ENCODE measurements around the gene PLA2G4B.

PLA2G4B gene

DNA sequence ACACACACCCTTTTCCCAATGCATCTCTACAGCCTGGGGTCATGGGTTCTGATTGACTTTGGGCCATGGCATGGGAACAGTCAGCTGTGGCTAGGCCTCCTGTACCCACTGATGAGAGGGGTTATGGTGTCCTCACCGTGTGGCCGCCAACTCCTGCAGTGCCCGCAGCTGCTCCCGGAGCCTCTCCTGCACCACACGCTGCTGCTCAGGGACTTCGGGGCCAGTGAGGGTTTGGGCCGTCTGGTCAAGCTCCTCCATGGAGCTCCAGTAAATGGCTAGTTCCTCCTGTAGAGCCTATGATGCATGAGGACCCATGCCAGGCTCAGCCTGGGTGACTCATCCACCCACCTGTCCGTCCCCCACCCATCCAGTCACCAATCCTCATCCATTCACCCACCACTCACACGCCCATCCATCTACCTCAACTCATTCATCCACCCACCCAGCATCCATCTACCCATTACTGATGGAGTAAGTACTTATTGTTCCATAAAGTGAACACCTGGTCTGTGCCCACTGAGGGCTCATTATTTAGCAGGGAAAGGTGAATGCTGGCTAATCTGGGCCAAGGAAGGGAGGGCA, 33.6 kb downstream of the PLA2G4B start:
- DNase-seq = no peak

DNA sequence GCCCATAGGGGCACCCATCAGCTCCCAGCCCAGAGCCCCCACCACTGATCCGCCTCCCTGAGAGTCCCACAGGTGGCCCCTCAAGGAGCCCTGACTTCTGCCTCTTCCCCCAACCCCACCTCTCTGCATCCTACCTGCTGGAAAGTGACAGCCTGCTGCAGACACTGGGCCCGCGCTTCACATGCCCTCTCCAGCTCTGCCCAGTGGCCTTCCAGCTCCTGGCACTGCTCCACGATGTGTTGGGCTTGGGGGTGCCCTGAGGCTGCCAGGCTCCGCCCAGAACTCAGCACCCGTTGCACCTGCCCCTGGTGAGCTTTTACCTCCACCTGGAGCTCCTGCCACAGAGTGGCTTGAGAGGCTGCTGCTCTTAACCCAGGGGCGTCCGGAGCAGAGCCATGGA, 35.1 kb downstream of the PLA2G4B start:
- DNase-seq = peak; percentile 46

DNA sequence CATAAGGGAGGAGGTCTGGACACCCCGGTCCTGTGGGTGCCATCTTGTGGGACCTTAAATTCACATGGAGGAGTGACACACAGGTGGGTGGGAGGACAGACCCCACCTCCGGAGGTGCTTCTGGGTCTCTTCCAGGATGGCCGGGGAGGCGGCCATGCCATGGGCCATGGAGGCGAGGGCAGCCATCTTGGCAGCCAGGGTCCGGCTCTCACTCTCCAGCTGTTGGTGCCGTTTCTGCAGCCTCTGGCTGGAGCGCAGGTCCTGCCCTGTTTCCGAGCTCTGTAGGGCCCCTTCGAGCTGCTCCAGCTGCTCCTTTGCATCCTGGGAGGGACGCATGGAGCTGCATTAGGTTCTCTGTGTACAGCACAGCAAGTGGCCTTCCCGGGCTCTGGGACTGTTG, 36.1 kb downstream of the PLA2G4B start:
- no peak for DNase-seq

DNA sequence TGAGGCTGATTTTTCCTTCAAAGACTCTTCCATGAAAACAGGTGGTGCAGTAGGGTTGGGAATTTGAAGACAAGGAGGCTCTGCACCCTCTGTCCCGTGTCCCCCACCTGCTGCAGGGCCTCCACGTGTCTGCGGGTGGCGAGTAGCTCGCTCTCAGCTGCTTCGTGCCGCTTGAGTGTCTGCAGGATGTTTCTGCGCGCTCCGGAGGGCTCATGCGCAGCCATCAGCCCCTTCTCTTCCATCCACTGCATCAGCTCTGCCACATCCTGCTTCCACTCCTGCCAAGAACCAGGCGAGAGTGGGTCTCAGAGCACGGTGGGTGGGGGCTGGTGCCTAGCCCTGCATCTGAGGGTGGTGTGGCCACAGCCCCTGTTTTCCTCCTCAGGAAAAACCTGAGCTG, 37.4 kb downstream of the PLA2G4B start:
- no peak for DNase-seq

DNA sequence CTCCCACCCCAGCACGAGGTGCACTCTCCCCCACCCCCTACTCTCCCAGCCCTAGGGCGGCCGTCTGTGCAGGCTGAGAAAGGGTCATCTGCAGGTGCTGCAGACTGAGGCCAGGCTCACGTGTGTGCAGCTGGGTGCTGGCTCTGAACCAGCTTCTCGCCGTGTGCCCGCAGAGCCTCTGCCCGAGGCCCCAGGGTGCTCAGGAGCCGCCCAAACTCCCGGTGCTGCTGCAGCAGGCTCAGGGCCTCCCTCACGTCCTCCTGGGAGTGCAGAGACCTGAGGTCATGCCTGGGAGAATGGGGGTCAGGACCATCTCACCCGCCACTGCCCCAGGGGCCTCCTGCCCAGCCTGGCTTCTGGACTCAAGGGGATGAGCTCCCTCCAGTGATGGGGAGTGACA, 38.0 kb downstream of the PLA2G4B start:
- peak; percentile 83 for DNase-seq

DNA sequence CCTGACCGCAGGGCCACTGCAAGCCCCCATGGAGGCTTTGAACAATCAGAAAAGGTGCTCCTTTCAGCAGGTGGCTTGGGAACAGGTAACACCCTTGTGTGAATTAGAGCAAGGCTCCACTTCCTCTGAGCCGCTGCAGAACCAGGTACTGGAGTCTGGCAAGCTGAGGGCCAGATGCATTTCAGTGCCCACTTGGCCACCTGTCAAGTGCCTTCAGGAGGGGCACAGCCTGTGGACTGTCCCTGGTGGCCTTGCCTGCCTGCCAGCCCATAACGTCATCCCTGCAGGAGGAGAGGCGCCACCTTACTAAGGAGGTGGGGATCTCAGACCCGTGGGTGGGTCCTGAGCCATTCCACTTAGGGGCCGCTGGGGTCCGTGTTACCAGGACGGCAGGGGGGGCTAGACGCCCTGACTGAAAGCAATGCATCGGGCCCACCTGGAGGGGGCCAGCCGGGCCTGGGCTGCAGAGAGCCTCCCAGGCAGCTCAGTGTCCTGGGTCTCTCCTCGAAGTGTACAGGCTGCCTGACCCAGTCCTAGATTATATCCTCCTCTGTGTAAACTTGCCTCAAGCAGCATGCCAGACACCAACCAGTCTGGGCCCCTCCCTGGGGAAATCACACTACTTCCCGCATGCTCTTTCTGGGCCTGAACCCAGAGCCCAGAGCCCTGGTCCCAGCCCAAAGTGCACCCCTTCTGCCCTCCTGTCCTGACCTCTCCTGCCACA, 39.1 kb downstream of the PLA2G4B start:
- DNase-seq = no peak

DNA sequence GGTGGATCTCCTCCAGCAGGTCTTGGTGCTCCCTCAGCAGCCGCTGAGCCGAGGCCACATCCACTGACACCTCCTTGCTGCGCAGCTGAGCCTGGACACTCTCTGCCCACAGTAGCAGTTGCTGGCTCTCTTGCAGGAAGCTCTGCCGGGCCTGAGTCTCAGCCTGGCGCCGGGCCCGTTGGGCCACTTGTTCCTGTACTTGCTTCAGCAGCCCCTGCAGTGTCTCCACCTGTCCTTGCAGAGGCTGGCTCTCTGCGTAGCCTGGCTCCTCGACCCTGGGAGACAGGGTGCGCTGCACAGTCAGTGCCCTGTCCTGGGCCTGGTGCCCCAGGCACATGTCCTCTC, 39.7 kb downstream of the PLA2G4B start:
- no peak for DNase-seq

DNA sequence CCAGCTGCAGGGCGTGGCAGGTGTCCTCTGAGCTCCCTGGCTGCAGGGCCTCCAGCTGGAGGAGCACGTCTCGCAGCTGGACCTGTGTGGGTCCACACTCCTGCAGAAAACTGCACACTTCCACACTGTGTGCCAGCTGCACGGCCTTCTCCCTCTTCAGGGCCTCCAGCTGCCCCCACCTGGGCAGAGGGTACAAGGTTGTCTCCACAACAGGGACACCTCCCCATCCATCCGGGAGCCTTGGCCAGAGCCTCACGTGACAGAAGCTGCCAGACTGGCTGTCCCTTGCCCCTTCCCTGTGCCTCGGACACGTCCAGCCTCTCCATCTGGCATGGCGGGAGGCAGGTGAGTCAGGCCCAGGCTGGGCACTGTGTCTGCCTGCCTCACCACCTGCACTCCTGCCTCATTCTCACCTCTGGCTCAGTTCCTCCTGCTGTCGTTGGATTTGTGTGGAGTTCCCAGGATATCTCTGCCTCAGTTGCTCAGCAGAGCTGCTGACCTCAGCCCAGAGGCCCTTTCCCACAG, 40.7 kb downstream of the PLA2G4B start:
- DNase-seq = no peak

DNA sequence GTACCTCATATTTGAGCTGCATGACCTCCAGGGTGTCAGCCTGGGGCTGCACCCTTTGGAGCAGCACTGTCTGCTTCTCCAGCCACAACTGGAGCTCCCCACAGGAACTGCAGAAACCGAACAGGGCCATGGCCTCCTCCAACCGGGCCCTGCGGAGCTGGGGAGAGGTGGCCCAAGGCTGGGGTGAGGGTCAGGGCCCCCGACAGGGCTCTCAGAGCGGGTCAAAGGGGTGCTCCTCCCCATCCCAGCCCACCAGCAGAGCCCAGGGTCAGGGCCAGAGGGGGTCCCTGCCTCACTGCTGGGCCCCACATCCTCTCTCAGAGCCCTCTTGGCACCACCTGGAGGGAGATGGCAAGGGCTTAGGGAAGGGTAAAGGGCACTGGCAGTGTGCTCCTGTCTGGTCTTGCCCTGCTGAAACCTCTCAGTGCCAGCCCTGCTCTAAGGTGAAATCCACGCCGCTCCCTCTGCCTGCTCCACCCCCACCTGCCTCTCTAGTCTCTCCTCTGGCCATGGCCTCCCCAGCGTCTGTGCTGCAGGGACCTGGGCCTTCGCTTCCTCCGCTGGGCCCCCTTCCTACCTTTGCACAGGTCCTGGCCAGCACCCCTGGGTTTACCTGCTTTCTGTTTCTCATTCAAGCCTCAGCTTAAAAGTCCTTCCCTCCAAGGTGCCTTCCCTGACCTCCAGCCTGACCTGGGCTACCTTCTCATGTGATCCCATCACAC, 41.7 kb downstream of the PLA2G4B start:
- DNase-seq = no peak

DNA sequence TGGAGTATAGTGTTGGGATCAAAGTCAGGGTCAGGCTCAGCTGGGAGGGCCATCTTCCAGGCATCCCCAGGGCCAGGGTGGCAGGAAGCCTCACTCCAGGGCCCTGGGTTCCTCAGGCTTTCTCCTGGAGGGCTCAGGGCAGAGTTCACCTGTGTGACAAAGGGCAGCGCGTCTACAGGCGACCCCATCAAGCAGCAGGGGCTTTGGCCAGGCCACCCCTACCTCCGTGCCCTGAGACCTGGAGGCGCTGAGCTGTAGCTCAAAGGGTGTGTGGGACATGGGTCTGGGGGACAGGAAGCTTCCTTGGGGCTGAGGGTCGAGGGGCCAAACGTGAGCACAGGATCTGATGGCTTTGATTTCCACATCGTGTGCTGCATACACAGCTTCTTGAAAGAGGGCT, 42.4 kb downstream of the PLA2G4B start:
- DNase-seq = no peak

DNA sequence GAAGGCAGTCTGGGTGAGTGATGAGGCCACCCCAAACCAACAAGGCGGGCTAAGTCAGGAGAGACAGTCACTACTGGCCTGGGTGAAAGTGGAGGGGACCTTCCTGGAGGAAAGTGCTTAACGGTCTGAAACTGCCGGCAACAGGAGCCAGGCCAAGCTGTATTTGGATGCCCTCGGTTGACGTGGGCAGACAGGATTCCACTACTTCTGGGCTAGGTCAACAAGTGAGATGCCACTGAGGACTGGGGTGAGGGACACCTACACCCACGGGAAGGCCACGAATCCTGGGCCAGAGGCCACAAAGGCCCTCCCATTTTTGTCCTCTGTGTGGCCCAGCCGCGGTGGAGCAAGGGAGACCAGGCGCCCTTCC, 42.9 kb downstream of the PLA2G4B start:
- no peak for DNase-seq

DNA sequence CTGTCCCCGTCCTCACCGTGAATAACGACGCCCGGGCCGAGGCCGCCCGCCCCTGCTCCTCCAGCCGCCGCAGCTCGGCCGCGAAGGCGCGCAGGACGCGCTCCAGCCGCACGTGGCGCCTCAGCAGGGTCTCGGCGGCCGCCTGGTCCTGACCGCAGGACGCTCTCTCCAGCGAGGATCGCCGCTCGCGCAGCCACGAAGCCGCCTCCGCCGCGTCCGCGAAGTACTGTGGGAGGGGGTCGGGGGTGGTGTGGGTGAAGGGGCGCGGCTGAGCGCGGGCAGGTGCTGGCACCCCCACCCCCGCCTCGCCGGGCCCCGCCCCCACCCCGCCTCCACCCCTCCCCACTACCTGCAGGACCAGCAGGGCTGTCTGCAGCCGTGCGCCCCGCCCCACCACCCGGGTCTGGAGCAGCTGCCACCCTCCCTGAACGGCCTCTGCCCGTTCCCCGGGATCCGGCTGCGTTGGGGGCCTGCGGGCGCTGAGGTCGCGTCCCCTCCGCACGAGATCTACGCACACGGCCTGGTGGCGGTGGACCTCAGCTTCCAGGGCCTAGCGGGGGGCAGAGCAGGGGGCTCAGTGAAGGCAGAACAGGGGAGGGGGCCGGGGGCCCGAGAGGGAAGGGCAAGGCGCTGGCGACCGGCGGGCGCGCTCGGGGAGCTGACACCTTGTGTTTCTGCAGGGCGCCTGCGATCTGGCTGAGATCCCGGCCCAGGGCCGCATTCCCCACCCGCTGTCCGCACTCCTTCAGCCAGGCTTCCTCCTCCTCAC, 43.5 kb downstream of the PLA2G4B start:
- DNase-seq = no peak

DNA sequence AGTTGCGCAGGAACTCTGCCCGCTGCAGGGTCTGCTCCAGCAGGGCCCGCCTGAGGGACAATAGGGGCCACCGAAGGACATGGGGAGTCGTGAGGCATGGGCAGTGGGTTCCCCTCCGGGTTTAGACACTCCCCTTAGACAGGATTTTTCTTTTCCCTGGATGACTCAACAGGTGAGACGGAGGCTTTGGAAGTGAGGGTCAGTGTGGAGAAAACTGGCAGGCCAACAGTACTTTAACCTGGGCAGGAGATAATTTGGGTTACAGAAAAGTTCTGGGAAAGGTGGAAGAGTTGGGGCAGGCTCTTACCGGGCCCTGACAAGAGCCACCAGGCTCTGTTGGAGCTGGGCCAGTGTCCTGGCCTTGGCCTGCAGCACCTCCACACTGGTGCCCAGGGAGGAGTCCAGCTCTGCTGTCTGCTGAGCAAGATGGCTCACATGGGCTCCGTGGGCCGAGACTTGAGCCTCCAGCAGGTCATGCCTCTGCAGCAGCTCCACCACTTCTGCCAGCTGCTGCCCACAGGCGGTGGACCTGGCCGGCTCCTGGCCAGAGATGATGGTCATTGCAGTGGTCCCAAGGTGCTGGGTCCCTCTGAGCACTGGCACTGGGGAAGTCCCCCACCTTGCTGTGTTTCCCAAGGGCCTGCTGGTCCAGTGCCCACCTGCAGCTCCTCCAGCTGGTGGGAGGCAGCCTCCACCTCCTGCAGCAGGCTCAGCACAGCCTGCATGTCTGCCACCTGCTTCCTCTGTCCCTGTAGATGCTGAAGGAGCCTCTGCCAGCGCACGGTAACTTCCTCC, 44.2 kb downstream of the PLA2G4B start:
- DNase-seq = peak; percentile 60

DNA sequence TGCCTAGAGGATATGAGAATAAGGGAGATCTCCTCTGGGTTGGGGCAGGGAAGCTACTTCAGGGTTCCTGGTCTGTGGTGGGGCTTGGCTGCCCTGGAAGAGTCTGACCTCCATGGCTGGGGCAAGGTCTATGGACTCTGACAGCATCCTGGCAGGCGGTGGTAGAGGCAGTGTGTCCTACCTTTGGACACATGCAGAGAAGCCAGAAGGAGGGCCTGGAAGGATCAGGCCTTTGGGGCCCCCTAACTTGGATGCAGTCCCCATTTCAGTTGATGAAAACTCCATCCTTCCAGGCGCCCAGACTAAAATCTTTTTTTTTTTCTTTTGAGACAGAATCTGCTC, 44.8 kb downstream of the PLA2G4B start:
- DNase-seq = no peak

DNA sequence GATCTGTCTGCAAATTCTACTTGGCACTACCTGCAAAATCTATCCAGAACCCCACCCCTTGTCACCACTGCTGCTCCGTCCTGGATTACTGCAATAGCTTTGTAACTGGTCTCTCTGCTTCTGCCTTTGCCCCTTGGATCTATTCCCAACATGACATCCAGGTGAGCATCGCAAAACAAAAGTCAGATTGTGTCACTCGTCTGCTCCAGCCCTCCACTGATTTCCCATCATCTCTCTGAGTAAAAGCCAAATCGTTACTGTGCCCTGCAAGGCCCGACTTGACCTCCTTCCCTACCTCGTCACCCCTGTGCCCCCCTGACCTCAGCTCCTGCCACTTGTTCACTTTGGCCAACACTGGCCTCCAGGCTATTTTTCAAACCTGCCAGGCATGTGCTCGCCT, 45.8 kb downstream of the PLA2G4B start:
- DNase-seq = no peak

DNA sequence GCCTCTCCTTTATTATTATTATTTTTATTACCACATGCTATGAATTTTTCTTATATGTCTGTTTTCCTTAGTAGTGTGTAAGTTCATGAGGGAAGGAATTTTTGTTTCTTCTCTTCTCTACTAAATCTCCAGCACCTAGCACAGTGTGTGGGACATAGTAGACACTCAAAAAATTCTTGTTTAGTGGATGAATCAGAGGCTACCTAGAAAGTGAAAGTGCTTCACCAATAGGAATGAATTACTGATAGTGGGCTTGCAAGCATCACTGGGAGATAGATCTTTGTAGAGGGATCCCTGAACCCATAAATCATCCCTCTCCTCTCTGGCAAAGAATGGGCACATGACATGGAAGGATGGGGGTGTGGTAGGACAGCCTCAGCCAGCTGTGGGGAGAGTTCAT, 46.7 kb downstream of the PLA2G4B start:
- no peak for DNase-seq

DNA sequence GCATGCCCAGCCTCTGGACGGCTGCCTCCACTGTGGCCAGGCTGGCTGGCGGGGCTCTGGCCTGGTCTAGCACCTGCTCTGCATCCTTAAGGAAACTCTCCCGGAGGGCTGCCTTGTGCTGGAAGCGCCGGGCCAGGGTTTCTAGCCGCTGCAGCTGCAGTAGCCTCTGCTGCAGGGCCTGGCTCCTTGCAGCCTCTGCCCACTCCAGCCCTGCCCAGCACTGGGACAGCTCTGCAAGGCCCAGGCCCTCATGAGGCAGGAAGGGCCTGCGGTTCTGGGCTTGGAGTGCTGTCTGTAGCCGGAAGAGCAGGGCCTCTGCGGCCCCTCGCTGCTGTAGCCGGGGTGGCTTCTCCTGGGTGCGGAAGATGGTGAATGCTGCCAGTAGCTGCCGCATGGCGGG, 47.2 kb downstream of the PLA2G4B start:
- DNase-seq = no peak

DNA sequence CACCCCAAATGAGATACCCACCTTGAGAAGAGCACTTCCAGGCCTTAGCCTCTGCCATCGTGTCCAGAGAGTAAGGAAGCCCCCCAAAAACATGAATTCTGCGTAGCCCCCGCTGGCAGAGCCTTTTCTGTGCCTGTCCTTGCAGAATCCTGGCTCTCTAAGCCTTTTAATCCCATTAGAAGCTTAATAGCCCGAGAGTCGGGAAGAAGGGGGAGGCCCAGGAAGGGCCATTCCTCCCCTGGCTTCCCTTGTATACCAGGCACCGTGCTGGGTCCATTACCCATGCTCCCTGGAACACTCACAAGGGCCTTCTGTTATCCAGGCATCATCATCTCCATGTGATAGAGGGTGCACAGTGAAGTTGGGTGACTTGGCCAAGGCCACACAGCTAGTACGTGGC, 48.1 kb downstream of the PLA2G4B start:
- no peak for DNase-seq

DNA sequence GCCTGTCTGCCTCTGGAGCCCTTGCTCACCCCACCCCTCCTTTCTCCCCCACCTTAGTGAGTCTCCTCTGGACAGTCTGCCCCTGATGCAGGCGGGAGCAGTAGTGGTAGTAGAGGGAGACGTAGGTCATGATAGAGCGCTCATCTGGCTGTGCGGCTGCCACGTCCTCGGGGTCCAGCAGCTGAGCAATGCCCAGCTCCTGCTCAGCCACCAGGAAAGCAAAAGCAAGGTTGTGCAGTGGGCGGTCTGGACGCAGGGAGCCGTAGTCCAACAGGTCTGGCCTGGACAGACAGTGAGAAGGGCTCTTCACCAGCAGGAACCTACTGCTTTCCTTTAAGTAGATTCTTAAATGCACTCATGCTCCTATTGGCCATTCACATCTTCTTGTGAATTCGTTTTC, 48.5 kb downstream of the PLA2G4B start:
- DNase-seq = no peak

DNA sequence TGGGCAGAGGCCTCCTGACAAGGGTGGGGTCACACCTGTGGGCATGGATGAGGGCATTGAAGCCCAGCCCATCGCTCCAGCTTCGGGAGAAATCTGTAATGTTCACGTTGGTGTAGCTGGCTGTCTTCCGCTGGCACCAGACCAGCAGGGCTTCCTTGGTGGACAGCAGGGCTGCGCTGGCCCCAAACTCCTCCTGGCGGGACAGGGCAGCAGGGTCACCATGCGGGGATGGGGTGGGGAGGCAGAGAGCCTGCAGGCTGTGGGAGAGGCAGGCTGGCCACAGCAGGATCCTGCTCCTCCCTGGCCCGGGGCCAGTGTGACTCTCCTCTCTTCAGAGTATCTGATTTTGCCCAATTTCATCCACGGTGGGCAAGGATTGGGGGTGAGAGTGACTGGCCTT, 49.2 kb downstream of the PLA2G4B start:
- no peak for DNase-seq

DNA sequence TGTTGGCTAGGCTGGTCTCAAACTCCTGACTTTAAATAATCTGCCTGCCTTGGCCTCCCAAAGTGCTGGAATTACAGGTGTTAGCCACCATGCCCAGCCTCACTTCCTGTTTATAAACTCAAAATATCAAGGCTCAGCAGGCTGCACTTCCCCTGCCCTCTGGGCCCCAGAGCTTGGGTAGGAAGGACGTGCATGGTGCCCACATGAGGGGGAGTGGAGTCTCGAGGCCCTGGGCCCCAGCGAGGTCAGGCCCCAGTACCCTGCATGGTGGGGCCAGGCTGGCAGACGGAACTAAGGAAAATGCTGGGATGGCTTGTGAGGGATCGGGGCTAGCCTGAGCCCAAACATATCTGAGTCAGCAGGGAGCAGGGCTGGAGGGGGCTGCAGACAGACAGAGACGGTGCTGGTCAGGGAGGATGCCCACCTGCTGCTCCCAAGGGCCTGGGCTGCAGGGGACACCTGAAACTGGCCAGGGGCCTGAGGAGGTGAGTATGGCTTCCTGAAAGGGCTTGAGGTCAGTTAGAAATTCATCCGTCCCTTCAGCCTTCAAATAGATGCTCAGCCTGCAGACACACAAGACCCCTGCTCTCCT, 50.1 kb downstream of the PLA2G4B start:
- DNase-seq = peak; percentile 31

DNA sequence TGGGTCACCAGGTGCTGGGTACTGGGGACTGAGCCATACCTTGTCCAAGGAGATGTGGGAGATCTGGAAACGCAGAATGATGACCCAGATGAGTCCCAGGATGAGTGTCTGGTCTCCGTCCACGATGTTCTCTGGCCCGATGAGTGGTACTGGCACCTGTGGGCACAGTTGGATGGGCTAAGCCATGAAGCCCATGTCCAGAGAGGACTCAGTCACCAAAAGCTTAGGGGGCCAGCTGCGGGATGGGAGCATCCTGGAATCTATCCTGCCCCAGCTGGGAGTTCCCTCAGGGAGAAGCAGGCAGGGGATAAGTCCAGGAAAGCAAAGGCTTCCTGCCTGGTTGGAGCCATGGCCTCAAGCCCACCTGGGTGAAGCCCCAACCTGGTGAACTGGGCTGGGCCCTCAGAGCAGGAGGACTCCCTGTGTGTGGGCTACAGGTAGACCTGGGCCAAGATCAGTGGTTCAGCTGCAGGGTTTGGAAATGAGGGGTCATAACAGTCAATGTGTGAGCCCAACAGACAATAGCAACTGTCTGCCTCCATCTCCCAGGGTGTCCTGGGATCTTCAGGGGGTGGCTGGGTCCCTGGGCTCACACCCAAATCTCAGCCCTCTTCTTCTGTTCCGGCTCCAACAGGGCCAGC, 51.5 kb downstream of the PLA2G4B start:
- no peak for DNase-seq

All from RPMI8226 (cell line).